ENCODE results near the gene SNN.

DNA sequence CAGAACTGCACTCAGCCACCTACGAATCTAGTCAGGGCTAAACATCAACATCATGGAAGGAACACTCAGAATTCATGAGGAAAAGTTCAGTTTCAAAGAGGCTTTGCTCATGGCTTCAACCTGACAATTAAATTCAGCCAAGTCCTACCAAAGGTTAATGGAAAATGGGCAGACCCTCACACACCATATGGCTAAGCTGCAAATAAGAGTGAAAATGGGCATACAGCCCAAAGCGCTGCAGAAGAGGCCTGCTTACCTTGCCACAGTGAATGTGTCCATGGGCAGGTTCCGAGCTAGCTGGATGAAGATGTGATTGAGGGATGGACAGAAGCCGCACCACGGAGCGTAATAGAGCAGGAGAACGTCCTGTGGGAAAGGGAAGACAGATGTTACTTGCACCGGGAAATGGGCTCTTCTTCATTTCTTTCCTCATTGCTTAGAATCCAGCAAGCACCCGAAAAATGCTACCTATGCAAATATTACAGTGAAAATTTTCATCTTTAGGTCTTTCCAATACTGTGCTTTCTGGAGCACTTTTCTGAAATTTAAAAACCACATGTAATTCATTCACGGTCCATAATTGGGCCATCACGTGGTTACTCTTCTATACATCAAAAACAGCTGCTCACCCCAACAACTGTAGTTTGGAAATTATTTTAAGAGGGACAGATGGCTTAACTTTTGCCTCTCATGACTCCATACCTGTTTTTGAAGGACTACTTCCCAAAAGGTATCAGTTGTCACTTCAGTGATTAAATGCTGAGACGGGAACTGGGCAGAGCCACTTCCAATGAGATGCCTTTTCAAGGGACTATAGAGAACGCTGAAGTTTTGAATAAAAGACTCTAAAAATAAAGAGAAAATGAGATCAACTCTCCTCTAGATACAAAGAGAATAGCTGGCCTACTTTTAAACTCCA, 19.6 kb downstream of the SNN start:
- TF ChIP-seq, protein P1, sequence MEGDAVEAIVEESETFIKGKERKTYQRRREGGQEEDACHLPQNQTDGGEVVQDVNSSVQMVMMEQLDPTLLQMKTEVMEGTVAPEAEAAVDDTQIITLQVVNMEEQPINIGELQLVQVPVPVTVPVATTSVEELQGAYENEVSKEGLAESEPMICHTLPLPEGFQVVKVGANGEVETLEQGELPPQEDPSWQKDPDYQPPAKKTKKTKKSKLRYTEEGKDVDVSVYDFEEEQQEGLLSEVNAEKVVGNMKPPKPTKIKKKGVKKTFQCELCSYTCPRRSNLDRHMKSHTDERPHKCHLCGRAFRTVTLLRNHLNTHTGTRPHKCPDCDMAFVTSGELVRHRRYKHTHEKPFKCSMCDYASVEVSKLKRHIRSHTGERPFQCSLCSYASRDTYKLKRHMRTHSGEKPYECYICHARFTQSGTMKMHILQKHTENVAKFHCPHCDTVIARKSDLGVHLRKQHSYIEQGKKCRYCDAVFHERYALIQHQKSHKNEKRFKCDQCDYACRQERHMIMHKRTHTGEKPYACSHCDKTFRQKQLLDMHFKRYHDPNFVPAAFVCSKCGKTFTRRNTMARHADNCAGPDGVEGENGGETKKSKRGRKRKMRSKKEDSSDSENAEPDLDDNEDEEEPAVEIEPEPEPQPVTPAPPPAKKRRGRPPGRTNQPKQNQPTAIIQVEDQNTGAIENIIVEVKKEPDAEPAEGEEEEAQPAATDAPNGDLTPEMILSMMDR (IDR thresholded peaks at IDR 0.05; ENCODE audit: poor library complexity, severe bottlenecking): no peak
- TF ChIP-seq SMC3 (conservative IDR thresholded peaks at IDR 0.05; ENCODE audit: poor library complexity) (no peak), EZH2 (IDR thresholded peaks at IDR 0.05; ENCODE audit: borderline replicate concordance, insufficient read depth, low read length, poor library complexity, severe bottlenecking) (no peak), POLR2AphosphoS5 (IDR thresholded peaks at IDR 0.05) (no peak), TAF1 (IDR thresholded peaks at IDR 0.05; ENCODE audit: low read depth) (no peak), EP300 (conservative IDR thresholded peaks at IDR 0.05; ENCODE audit: poor library complexity, severe bottlenecking) (no peak), RAD21 (conservative IDR thresholded peaks at IDR 0.05) (no peak)
- TF ChIP-seq, protein P2, sequence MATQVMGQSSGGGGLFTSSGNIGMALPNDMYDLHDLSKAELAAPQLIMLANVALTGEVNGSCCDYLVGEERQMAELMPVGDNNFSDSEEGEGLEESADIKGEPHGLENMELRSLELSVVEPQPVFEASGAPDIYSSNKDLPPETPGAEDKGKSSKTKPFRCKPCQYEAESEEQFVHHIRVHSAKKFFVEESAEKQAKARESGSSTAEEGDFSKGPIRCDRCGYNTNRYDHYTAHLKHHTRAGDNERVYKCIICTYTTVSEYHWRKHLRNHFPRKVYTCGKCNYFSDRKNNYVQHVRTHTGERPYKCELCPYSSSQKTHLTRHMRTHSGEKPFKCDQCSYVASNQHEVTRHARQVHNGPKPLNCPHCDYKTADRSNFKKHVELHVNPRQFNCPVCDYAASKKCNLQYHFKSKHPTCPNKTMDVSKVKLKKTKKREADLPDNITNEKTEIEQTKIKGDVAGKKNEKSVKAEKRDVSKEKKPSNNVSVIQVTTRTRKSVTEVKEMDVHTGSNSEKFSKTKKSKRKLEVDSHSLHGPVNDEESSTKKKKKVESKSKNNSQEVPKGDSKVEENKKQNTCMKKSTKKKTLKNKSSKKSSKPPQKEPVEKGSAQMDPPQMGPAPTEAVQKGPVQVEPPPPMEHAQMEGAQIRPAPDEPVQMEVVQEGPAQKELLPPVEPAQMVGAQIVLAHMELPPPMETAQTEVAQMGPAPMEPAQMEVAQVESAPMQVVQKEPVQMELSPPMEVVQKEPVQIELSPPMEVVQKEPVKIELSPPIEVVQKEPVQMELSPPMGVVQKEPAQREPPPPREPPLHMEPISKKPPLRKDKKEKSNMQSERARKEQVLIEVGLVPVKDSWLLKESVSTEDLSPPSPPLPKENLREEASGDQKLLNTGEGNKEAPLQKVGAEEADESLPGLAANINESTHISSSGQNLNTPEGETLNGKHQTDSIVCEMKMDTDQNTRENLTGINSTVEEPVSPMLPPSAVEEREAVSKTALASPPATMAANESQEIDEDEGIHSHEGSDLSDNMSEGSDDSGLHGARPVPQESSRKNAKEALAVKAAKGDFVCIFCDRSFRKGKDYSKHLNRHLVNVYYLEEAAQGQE (IDR thresholded peaks at IDR 0.05; ENCODE audit: borderline replicate concordance): no peak

All from neural cell (in vitro differentiated cells).